ENCODE data around the gene CST6.

The CST6 gene

DNA sequence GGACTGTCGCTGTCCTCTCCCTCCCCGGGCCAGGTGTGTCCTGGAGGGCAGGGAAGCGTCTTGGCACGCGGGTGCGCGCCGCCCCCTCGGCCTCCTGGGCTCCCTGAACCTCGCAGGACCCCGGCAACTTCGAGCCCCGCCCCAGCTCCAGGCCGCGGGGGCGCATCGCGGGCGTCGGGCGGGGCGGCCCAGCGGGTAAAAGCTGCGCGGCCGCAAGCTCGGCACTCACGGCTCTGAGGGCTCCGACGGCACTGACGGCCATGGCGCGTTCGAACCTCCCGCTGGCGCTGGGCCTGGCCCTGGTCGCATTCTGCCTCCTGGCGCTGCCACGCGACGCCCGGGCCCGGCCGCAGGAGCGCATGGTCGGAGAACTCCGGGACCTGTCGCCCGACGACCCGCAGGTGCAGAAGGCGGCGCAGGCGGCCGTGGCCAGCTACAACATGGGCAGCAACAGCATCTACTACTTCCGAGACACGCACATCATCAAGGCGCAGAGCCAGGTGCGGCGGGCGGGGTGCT lies at the start of gene CST6:
TSS of gene CST6 (plus strand) at position 224 of the 519 bp plus-strand sequence. CDS start at position 261, 37 bp downstream.
- DNase-seq, result no peak

GRCh38 chr11:65962141-65962564 lies 49.7 kb upstream of the CST6 start:
- DNase-seq, result no peak

DNA sequence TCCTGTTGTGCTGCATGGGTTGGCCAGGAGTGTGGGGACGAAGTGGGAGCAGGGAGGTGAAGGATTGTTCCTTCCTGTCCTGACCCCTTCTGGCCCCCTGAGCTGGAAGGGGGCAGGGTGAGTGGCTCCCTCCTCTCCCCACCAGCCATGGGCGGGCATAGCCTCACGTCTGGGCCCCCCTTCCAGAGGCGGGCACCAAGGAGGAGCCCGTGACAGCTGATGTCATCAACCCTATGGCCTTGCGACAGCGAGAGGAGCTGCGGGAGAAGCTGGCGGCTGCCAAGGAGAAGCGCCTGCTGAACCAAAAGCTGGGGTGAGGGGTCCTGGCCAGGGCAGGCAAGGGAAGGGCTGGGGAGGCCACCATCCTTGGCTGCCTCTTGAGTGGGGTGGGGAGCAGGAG lies 46.9 kb upstream of the CST6 start:
- no peak for DNase-seq

GRCh38 chr11:65965986-65966762 lies 45.6 kb upstream of the CST6 start:
- DNase-seq, result no peak

- no peak for DNase-seq
Observed at GRCh38 chr11:65967329-65967934, 44.4 kb upstream of the CST6 start.

DNA sequence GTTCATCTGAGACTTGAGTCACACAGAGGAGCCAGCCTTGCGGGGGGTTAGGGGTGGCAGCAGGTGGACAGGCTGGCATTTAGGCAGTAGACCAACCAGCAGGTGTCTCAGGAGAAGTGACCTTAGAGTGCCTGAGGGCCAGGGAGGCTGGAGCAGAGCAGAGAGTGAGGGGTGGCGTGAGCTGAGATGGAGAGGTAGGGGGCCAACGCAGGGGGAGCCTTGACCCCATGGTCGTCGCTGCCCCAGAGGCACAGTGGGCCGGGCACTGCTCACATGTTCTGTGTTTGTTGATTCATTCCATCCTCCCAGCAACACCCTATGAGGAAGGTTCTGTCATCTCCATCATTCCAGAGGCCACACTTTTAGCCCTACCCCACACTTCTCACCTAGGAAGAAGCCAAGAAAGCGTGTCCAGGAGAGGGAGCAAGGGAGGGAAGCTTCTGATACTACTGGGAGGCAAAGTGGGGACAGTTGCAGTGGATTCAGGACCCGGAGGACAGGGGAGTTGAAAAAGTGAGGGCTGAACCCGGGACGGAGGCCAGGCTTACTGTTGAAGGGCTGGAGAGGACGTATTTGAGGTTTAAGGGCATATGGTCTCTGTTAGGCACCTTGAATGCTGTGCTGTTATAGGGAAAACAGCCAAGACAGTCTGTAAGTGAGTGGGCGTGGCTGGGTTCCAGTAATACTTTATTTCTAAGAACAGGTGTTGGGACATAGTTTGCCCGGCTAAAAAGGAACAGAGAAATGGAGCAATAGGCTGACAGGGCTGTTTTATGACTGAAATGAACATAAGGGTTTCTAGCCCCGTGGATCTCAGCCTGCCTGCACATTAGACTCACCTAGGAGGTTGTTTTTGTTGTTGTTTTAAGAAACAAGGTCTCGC lies 43.0 kb upstream of the CST6 start:
- no peak for DNase-seq

- DNase-seq, result no peak
Observed at GRCh38 chr11:65972116-65972515, 39.7 kb upstream of the CST6 start.

- DNase-seq, result no peak
Observed at GRCh38 chr11:65973439-65974110, 38.2 kb upstream of the CST6 start.

- DNase-seq, result no peak
Observed at GRCh38 chr11:65975771-65976170, 36.0 kb upstream of the CST6 start.

GRCh38 chr11:65976216-65977176 lies 35.3 kb upstream of the CST6 start:
- no peak for DNase-seq

- no peak for DNase-seq
Observed at GRCh38 chr11:65977621-65978390, 34.0 kb upstream of the CST6 start.

DNA sequence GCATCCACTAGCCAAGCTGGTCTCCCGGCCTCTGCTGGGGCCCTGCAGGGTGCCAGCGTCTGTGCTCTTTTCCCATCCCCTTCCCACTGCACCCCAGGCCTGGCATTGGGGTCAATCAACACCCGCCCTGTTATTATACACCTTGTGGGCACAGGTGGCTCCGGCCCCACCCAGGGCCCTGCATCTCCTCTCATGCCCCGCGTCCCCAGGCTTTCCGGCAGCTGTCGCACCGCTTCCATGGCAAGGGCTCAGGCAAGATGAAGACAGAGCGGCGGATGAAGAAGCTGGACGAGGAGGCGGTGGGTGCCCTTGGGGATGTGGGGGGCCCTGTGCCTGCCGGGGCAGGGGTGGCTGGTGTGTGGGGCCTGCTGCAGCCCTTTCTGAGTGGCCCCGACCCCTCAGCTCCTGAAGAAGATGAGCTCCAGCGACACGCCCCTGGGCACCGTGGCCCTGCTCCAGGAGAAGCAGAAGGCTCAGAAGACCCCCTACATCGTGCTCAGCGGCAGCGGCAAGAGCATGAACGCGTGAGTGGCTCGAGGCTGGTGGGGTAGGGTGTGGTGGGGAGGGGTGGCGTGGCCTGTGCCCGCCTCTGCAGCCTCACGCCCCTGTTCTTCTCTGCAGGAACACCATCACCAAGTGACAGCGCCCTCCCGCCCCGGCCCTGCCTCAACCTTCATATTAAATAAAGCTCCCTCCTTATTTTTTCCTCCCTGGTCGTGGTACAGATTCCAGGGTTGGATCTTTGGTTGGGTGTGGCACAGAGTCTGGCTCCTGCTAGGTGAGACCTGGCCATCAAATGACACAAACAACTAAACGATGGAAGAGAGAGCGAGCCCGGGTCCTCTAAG lies 33.2 kb upstream of the CST6 start:
- DNase-seq, result no peak

- no peak for DNase-seq
Observed at GRCh38 chr11:65979261-65979759, 32.5 kb upstream of the CST6 start.

- DNase-seq, result no peak
Observed at GRCh38 chr11:65981101-65981740, 30.6 kb upstream of the CST6 start.

GRCh38 chr11:65981972-65982823 lies 29.6 kb upstream of the CST6 start:
- no peak for DNase-seq

GRCh38 chr11:65982824-65983588 lies 28.8 kb upstream of the CST6 start:
- no peak for DNase-seq

DNA sequence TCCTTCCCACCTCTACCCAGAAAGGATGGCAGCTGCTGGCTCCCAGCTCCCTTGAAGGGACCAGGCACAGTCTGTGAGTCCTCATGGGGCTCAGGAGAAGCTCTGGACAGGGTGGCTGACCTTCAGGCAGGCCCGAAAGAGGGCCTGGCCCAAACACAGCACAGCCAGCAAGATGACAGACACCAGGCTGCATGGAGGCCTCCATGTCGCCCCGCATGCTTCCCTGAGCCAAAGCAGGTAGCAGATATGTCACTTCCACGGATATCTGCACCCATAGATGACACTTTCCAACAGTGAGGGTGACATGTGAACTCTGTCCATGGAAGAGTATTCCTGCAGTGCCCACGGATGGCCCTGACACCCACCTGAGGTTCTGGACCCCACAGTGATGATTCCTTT lies 28.2 kb upstream of the CST6 start:
- no peak for DNase-seq
